Activated naive CD8-positive, alpha-beta T cell treated with anti-CD3 and anti-CD28 coated beads for 36 hours (primary cell): ENCODE measurements around the gene MOB2. TPM values are rescaled to one million over a fixed set of nuclear protein-coding genes. Genes with fewer than 3 reads are reported as not detected.

Experiments used
- DNase-seq: peaks from one replicate; pipeline ENCODE4 v3.0.0; 2021
- H3K27ac Mint-ChIP-seq: one replicate; pipeline ENCODE4 v1.8.0; 2022; ENCODE audit warnings: mild to moderate bottlenecking, moderate library complexity, mixed read lengths
- H3K27me3 Mint-ChIP-seq: one replicate; pipeline ENCODE4 v1.8.0; 2022; ENCODE audit warnings: mild to moderate bottlenecking, mixed read lengths
- H3K36me3 Mint-ChIP-seq: one replicate; pipeline ENCODE4 v1.8.0; 2021; ENCODE audit warnings: mild to moderate bottlenecking, mixed read lengths
- H3K4me1 Mint-ChIP-seq: one replicate; pipeline ENCODE4 v1.8.0; 2021; ENCODE audit warnings: mixed read lengths
- H3K4me3 Mint-ChIP-seq: one replicate; pipeline ENCODE4 v1.8.0; 2022; ENCODE audit warnings: mild to moderate bottlenecking, moderate library complexity, mixed read lengths
- H3K9me3 Mint-ChIP-seq: one replicate; pipeline ENCODE4 v1.8.0; 2022; ENCODE audit warnings: mixed read lengths
- total RNA-seq, 2 experiments: library from RNA; stranded (reverse); gene quantifications; one replicate each; pipeline ENCODE4 v1.2.3, GENCODE V29; 2021

The MOB2 gene
- total RNA-seq, 2 experiments from 2014 or later: 15.2 to 16.3 TPM

GRCh38 chr11:1455032-1455762, 31.4 kb downstream of the MOB2 start:
- Mint-ChIP-seq H3K4me1 (no peaks in the 10 kb centered on the region), H3K27ac (no peak overlapping the region), H3K9me3 (no peaks in the 10 kb centered on the region), H3K36me3 (no peaks in the 10 kb centered on the region), H3K4me3 (no peak overlapping the region), H3K27me3 (no peaks in the 10 kb centered on the region)
- DNase-seq: no peak

- Mint-ChIP-seq H3K27me3 (no peaks in the 10 kb centered on the region), H3K9me3 (no peaks in the 10 kb centered on the region), H3K4me1 (no peaks in the 10 kb centered on the region), H3K36me3 (no peaks in the 10 kb centered on the region), H3K27ac (no peak overlapping the region), H3K4me3 (no peak overlapping the region)
- DNase-seq: no peak
These were observed 32.0 kb downstream of the MOB2 start for GRCh38 chr11:1454576-1454975.

GRCh38 chr11:1453611-1454034, 33.0 kb downstream of the MOB2 start:
- H3K9me3 Mint-ChIP-seq: no peaks in the 10 kb centered on the region

GRCh38 chr11:1452744-1453143, 33.8 kb downstream of the MOB2 start:
- no peaks in the 10 kb centered on the region for H3K9me3 Mint-ChIP-seq

More at GRCh38 chr11:1453611-1454034, 33.0 kb downstream of the MOB2 start:
- no peaks in the 10 kb centered on the region for H3K4me1 Mint-ChIP-seq
- no peaks in the 10 kb centered on the region for H3K36me3 Mint-ChIP-seq
- no peak overlapping the region for H3K27ac Mint-ChIP-seq
- no peaks in the 10 kb centered on the region for H3K27me3 Mint-ChIP-seq
- peak; percentile 31 for DNase-seq
- H3K4me3 Mint-ChIP-seq: no peak overlapping the region

GRCh38 chr11:1451781-1452470, 34.7 kb downstream of the MOB2 start:
- no peaks in the 10 kb centered on the region for H3K27me3 Mint-ChIP-seq
- H3K27ac Mint-ChIP-seq: no peak overlapping the region
- H3K4me1 Mint-ChIP-seq: no peaks in the 10 kb centered on the region
- DNase-seq: no peak
- no peak overlapping the region for H3K4me3 Mint-ChIP-seq
- H3K9me3 Mint-ChIP-seq: no peaks in the 10 kb centered on the region
- no peaks in the 10 kb centered on the region for H3K36me3 Mint-ChIP-seq

More at GRCh38 chr11:1452744-1453143, 33.8 kb downstream of the MOB2 start:
- no peaks in the 10 kb centered on the region for H3K4me1 Mint-ChIP-seq
- H3K27ac Mint-ChIP-seq: no peak overlapping the region
- no peak for DNase-seq
- H3K27me3 Mint-ChIP-seq: no peaks in the 10 kb centered on the region
- H3K36me3 Mint-ChIP-seq: no peaks in the 10 kb centered on the region
- H3K4me3 Mint-ChIP-seq: no peak overlapping the region

GRCh38 chr11:1450949-1451710, 35.4 kb downstream of the MOB2 start:
- Mint-ChIP-seq H3K27ac (no peak overlapping the region), H3K9me3 (no peaks in the 10 kb centered on the region), H3K4me3 (no peak overlapping the region), H3K27me3 (no peaks in the 10 kb centered on the region), H3K36me3 (no peaks in the 10 kb centered on the region), H3K4me1 (no peaks in the 10 kb centered on the region)
- no peak for DNase-seq

GRCh38 chr11:1450344-1450875, 36.2 kb downstream of the MOB2 start:
- Mint-ChIP-seq H3K27ac (no peak overlapping the region), H3K4me3 (no peak overlapping the region), H3K36me3 (no peaks in the 10 kb centered on the region), H3K27me3 (no peaks in the 10 kb centered on the region), H3K9me3 (no peaks in the 10 kb centered on the region), H3K4me1 (no peaks in the 10 kb centered on the region)
- no peak for DNase-seq

- Mint-ChIP-seq H3K9me3 (no peaks in the 10 kb centered on the region), H3K4me3 (no peak overlapping the region), H3K4me1 (no peaks in the 10 kb centered on the region), H3K36me3 (no peaks in the 10 kb centered on the region), H3K27me3 (no peaks in the 10 kb centered on the region), H3K27ac (no peak overlapping the region)
- no peak for DNase-seq
These were observed 36.9 kb downstream of the MOB2 start for GRCh38 chr11:1449490-1450243.

- no peak overlapping the region for H3K4me3 Mint-ChIP-seq
- no peaks in the 10 kb centered on the region for H3K27me3 Mint-ChIP-seq
- no peak overlapping the region for H3K27ac Mint-ChIP-seq
- no peaks in the 10 kb centered on the region for H3K9me3 Mint-ChIP-seq
- H3K36me3 Mint-ChIP-seq: no peaks in the 10 kb centered on the region
- no peak for DNase-seq
- H3K4me1 Mint-ChIP-seq: no peaks in the 10 kb centered on the region
These were observed 37.7 kb downstream of the MOB2 start for GRCh38 chr11:1448882-1449281.

- H3K36me3 Mint-ChIP-seq: no peaks in the 10 kb centered on the region
- H3K4me1 Mint-ChIP-seq: no peaks in the 10 kb centered on the region
- no peak for DNase-seq
- H3K27ac Mint-ChIP-seq: no peak overlapping the region
- no peaks in the 10 kb centered on the region for H3K27me3 Mint-ChIP-seq
- H3K4me3 Mint-ChIP-seq: no peak overlapping the region
- H3K9me3 Mint-ChIP-seq: no peaks in the 10 kb centered on the region
These were observed 38.4 kb downstream of the MOB2 start for GRCh38 chr11:1447845-1448825.

GRCh38 chr11:1446623-1447022, 40.0 kb downstream of the MOB2 start:
- Mint-ChIP-seq H3K27ac (no peak overlapping the region), H3K36me3 (no peaks in the 10 kb centered on the region), H3K4me1 (no peaks in the 10 kb centered on the region), H3K9me3 (no peaks in the 10 kb centered on the region), H3K4me3 (no peak overlapping the region), H3K27me3 (no peaks in the 10 kb centered on the region)
- DNase-seq: no peak

GRCh38 chr11:1445741-1446445, 40.7 kb downstream of the MOB2 start:
- no peak for DNase-seq
- Mint-ChIP-seq H3K4me3 (no peak overlapping the region), H3K9me3 (no peaks in the 10 kb centered on the region), H3K27me3 (no peaks in the 10 kb centered on the region), H3K27ac (no peak overlapping the region), H3K4me1 (no peaks in the 10 kb centered on the region), H3K36me3 (no peaks in the 10 kb centered on the region)

- H3K4me3 Mint-ChIP-seq: no peak overlapping the region
- no peaks in the 10 kb centered on the region for H3K4me1 Mint-ChIP-seq
- no peak overlapping the region for H3K27ac Mint-ChIP-seq
- no peaks in the 10 kb centered on the region for H3K9me3 Mint-ChIP-seq
- H3K36me3 Mint-ChIP-seq: no peaks in the 10 kb centered on the region
- no peak for DNase-seq
- H3K27me3 Mint-ChIP-seq: no peaks in the 10 kb centered on the region
These were observed 41.7 kb downstream of the MOB2 start for GRCh38 chr11:1444823-1445422.
